ENCODE data around the gene MRFAP1L1. TPM values are rescaled to one million over a fixed set of nuclear protein-coding genes. Genes with fewer than 3 reads are reported as not detected.
"Not testable (repeated sequence)": the region's sequence is repeated elsewhere in the genome, so short reads cannot be mapped to it uniquely, and the experiment has no call there.

Gene MRFAP1L1
- 61.3 and 73.0 TPM in 2 replicates for total RNA-seq (ENCODE audit: low replicate concordance)
- long read RNA-seq, transcript MRFAP1L1-201 (2 exons, 1,593 nt) = major isoform, 152 of 198 reads
- long read RNA-seq, transcript MRFAP1L1-202 (1 exons, 2,127 nt) = minor isoform, 25 of 198 reads
- long read RNA-seq, partial matches to known transcripts = 0 of 198 reads
- long read RNA-seq, other reads (novel, unspliced or antisense) = 21 of 198 reads

GRCh38 chr4:6709230-6710114, at the start of gene MRFAP1L1:
Gene MRFAP1L1, minus strand, starts transcription at chr4:6709865. Its CDS starts 236 bp downstream, at chr4:6709629.
- peaks cover 45% of the 10 kb centered on the region for H3K36me3 Mint-ChIP-seq
- peak within 1 kb of the TSS; percentile 98 for H3K4me3 Mint-ChIP-seq
- TF ChIP-seq, protein P1, sequence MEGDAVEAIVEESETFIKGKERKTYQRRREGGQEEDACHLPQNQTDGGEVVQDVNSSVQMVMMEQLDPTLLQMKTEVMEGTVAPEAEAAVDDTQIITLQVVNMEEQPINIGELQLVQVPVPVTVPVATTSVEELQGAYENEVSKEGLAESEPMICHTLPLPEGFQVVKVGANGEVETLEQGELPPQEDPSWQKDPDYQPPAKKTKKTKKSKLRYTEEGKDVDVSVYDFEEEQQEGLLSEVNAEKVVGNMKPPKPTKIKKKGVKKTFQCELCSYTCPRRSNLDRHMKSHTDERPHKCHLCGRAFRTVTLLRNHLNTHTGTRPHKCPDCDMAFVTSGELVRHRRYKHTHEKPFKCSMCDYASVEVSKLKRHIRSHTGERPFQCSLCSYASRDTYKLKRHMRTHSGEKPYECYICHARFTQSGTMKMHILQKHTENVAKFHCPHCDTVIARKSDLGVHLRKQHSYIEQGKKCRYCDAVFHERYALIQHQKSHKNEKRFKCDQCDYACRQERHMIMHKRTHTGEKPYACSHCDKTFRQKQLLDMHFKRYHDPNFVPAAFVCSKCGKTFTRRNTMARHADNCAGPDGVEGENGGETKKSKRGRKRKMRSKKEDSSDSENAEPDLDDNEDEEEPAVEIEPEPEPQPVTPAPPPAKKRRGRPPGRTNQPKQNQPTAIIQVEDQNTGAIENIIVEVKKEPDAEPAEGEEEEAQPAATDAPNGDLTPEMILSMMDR (conservative IDR thresholded peaks at IDR 0.05) = peak; percentile 52
- peak; percentile 96 for DNase-seq (ENCODE audit: extremely low spot score, unreplicated experiment)
- peaks cover 22% of the 10 kb centered on the region for H3K4me1 Mint-ChIP-seq (ENCODE audit: unreplicated experiment)
- H3K27me3 Mint-ChIP-seq = peaks cover 13% of the 10 kb centered on the region
- peaks cover 20% of the 10 kb centered on the region for H3K9me3 Mint-ChIP-seq
- H3K27ac Mint-ChIP-seq = peak within 1 kb of the TSS; percentile 97

GRCh38 chr4:6758728-6759127, 49.1 kb upstream of the MRFAP1L1 start:
- Mint-ChIP-seq H3K4me3 (no peak overlapping the region), H3K27me3 (peaks cover 4% of the 10 kb centered on the region), H3K9me3 (no peaks in the 10 kb centered on the region), H3K4me1 (ENCODE audit: unreplicated experiment) (peaks cover 4% of the 10 kb centered on the region), H3K27ac (no peak overlapping the region), H3K36me3 (no peaks in the 10 kb centered on the region)
- TF ChIP-seq, protein P1 (conservative IDR thresholded peaks at IDR 0.05) = no peak
- no peak for DNase-seq (ENCODE audit: extremely low spot score, unreplicated experiment)

GRCh38 chr4:6756345-6756744, 46.7 kb upstream of the MRFAP1L1 start:
- not testable (repeated sequence) for H3K4me1 Mint-ChIP-seq (ENCODE audit: unreplicated experiment); DNase-seq (ENCODE audit: extremely low spot score, unreplicated experiment); H3K9me3 Mint-ChIP-seq; H3K27me3 Mint-ChIP-seq; H3K27ac Mint-ChIP-seq; H3K4me3 Mint-ChIP-seq; H3K36me3 Mint-ChIP-seq

DNA sequence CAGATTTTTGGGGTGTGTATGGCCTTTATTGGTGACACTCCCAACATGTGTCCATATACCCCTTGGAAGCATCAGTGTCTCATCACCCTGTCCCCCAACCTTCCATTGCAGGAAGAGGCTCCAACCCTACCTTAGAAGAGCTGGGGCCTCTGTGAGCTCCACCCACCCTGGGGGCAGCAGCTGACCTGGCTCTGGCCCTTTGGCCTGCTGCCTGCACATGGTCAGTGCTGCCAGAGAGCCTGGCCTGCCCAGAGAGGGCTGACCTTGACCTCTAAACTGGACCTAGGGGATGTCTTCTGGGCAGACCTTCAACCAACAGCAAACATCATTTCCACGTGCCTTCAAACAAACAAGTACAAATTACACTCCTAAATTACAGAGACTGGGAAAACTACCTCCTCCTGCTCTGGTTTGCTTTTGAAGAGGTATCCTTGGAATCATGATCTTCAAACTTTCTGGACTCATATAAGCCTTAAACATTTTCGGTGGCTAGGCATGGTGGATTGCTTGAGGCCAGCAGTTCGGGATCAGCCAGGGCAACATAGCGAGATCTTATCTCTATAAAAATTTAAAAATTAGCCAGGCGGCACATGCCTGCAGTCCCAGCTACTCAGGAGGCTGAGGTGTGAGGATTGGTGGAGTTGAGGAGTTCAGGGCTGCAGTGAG, 45.6 kb upstream of the MRFAP1L1 start:
- Mint-ChIP-seq H3K4me1 (ENCODE audit: unreplicated experiment) (peaks cover 10% of the 10 kb centered on the region), H3K36me3 (no peaks in the 10 kb centered on the region), H3K27me3 (no peaks in the 10 kb centered on the region), H3K4me3 (no peak overlapping the region), H3K9me3 (no peaks in the 10 kb centered on the region), H3K27ac (no peak overlapping the region)
- no peak for DNase-seq (ENCODE audit: extremely low spot score, unreplicated experiment)
- TF ChIP-seq, protein P1 (conservative IDR thresholded peaks at IDR 0.05) = no peak

DNA sequence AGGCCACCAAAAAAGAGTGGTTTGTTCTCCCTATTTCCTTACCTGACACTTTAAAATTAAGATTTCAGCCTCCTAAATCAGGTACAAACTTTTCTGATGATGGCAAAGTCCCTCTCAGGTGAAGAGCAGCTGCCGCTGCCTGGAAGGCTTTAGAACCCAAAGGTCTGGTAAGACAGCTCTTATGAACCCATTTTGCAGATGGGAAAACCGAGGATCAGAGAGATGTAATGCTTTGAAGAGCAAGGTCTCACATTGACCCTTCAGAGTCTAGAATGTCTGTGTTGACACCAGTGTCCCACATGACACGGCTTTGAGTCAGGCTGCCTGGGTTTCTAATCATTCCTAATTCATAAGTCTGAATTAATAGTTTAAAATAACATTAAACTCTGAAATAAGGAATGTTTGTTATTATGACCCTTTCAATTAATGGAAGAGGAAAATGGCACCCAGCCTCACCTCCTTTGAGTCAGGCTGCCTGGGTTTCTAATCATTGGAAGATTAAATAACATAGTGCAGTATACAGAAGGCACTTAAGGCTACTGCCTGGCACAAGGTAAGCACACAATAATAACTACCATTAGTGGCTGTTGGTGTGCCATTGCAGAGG, 44.9 kb upstream of the MRFAP1L1 start:
- Mint-ChIP-seq H3K36me3 (no peaks in the 10 kb centered on the region), H3K4me3 (no peak overlapping the region), H3K9me3 (no peaks in the 10 kb centered on the region), H3K4me1 (ENCODE audit: unreplicated experiment) (peaks cover 13% of the 10 kb centered on the region), H3K27ac (no peak overlapping the region), H3K27me3 (no peaks in the 10 kb centered on the region)
- TF ChIP-seq, protein P1 (conservative IDR thresholded peaks at IDR 0.05) = no peak
- DNase-seq (ENCODE audit: extremely low spot score, unreplicated experiment) = no peak

Data from type B pancreatic cell (in vitro differentiated cells).